ENCODE results near the gene CCDC187.

CCDC187 gene

GRCh38 chr9:136284951-136285350 is 18.9 kb downstream of the CCDC187 start:
- DNase-seq (ENCODE audit: low read depth in 3 of 3): no peak

- no peak for DNase-seq (ENCODE audit: low read depth in 3 of 3)
These were observed 19.6 kb downstream of the CCDC187 start for GRCh38 chr9:136284311-136284710.

GRCh38 chr9:136283291-136284235 is 20.3 kb downstream of the CCDC187 start:
- DNase-seq (ENCODE audit: low read depth in 3 of 3): peak; percentile 53 to 62 (median 60)

- DNase-seq (ENCODE audit: low read depth in 3 of 3): no peak
These were observed 21.5 kb downstream of the CCDC187 start for GRCh38 chr9:136282272-136282861.

- DNase-seq (ENCODE audit: low read depth in 3 of 3): no peak
These were observed 22.2 kb downstream of the CCDC187 start for GRCh38 chr9:136281421-136282271.

- DNase-seq (ENCODE audit: low read depth in 3 of 3): no peak
These were observed 23.2 kb downstream of the CCDC187 start for GRCh38 chr9:136280535-136281315.

- DNase-seq (ENCODE audit: low read depth in 3 of 3): no peak
These were observed 24.4 kb downstream of the CCDC187 start for GRCh38 chr9:136279471-136279870.

GRCh38 chr9:136278894-136279293 is 25.0 kb downstream of the CCDC187 start:
- no peak for DNase-seq (ENCODE audit: low read depth in 3 of 3)

- DNase-seq (ENCODE audit: low read depth in 3 of 3): no peak
These were observed 25.7 kb downstream of the CCDC187 start for GRCh38 chr9:136278221-136278620.

GRCh38 chr9:136277746-136278145 is 26.1 kb downstream of the CCDC187 start:
- DNase-seq (ENCODE audit: low read depth in 3 of 3): no peak

GRCh38 chr9:136276716-136277115 is 27.2 kb downstream of the CCDC187 start:
- DNase-seq (ENCODE audit: low read depth in 3 of 3): no peak

GRCh38 chr9:136275655-136276429 is 28.1 kb downstream of the CCDC187 start:
- no peak for DNase-seq (ENCODE audit: low read depth in 3 of 3)

- no peak for DNase-seq (ENCODE audit: low read depth in 3 of 3)
These were observed 28.9 kb downstream of the CCDC187 start for GRCh38 chr9:136274786-136275654.

GRCh38 chr9:136273921-136274785 is 29.7 kb downstream of the CCDC187 start:
- no peak for DNase-seq (ENCODE audit: low read depth in 3 of 3)

GRCh38 chr9:136273244-136273865 is 30.5 kb downstream of the CCDC187 start:
- no peak for DNase-seq (ENCODE audit: low read depth in 3 of 3)

GRCh38 chr9:136270173-136270705 is 33.7 kb downstream of the CCDC187 start:
- DNase-seq (ENCODE audit: low read depth in 3 of 3): no peak

- no peak for DNase-seq (ENCODE audit: low read depth in 3 of 3)
These were observed 35.2 kb downstream of the CCDC187 start for GRCh38 chr9:136268735-136269134.

- no peak for DNase-seq (ENCODE audit: low read depth in 3 of 3)
These were observed 35.6 kb downstream of the CCDC187 start for GRCh38 chr9:136268318-136268717.

Measured in stimulated activated CD4-positive, alpha-beta T cell treated with anti-CD3 and anti-CD28 coated beads, TNF-alpha, amount 100 ng/mL, for 48 hours (primary cell).